ENCODE results near the gene PTBP2.

PTBP2 gene

GRCh38 chr1:96825950-96826576 is 104.5 kb downstream of the PTBP2 start:
- Histone ChIP-seq H3K4me3 (ENCODE audit: low read length) (no peak overlapping the region), H3K36me3 (ENCODE audit: insufficient read depth, low read length) (peaks cover 18% of the 10 kb centered on the region), H3K9me3 (replicated peaks; ENCODE audit: low read length) (no peaks in the 10 kb centered on the region)

GRCh38 chr1:96833376-96833775 is 111.8 kb downstream of the PTBP2 start:
- no peaks in the 10 kb centered on the region for H3K27me3 ChIP-seq (ENCODE audit: control insufficient read depth, insufficient read depth, low read length)
- H3K4me3 ChIP-seq (ENCODE audit: low read length) = no peak overlapping the region
- H3K4me1 ChIP-seq (ENCODE audit: control insufficient read depth, insufficient read depth, low read length) = no peaks in the 10 kb centered on the region
- H3K9ac ChIP-seq (ENCODE audit: low read depth, low read length) = no peak overlapping the region
- no peak overlapping the region for H3K4me2 ChIP-seq (ENCODE audit: low read length)
- H3K9me3 ChIP-seq (replicated peaks; ENCODE audit: low read length) = no peaks in the 10 kb centered on the region
- no peaks in the 10 kb centered on the region for H3K36me3 ChIP-seq (ENCODE audit: insufficient read depth, low read length)

More at GRCh38 chr1:96825950-96826576, 104.5 kb downstream of the PTBP2 start:
- Histone ChIP-seq H3K9ac (ENCODE audit: low read depth, low read length) (no peak overlapping the region), H3K4me1 (ENCODE audit: control insufficient read depth, insufficient read depth, low read length) (no peaks in the 10 kb centered on the region), H3K4me2 (ENCODE audit: low read length) (no peak overlapping the region), H3K27me3 (ENCODE audit: control insufficient read depth, insufficient read depth, low read length) (no peaks in the 10 kb centered on the region)

GRCh38 chr1:96834986-96835385 is 113.4 kb downstream of the PTBP2 start:
- Histone ChIP-seq H3K36me3 (ENCODE audit: insufficient read depth, low read length) (no peaks in the 10 kb centered on the region), H3K4me1 (ENCODE audit: control insufficient read depth, insufficient read depth, low read length) (no peaks in the 10 kb centered on the region), H3K9me3 (replicated peaks; ENCODE audit: low read length) (no peaks in the 10 kb centered on the region), H3K9ac (ENCODE audit: low read depth, low read length) (no peak overlapping the region), H3K4me2 (ENCODE audit: low read length) (no peak overlapping the region), H3K4me3 (ENCODE audit: low read length) (no peak overlapping the region), H3K27me3 (ENCODE audit: control insufficient read depth, insufficient read depth, low read length) (no peaks in the 10 kb centered on the region)

- no peak overlapping the region for H3K4me2 ChIP-seq (ENCODE audit: low read length)
- no peaks in the 10 kb centered on the region for H3K9me3 ChIP-seq (replicated peaks; ENCODE audit: low read length)
- H3K27me3 ChIP-seq (ENCODE audit: control insufficient read depth, insufficient read depth, low read length) = no peaks in the 10 kb centered on the region
- no peaks in the 10 kb centered on the region for H3K36me3 ChIP-seq (ENCODE audit: insufficient read depth, low read length)
- no peak overlapping the region for H3K4me3 ChIP-seq (ENCODE audit: low read length)
- H3K9ac ChIP-seq (ENCODE audit: low read depth, low read length) = no peak overlapping the region
- H3K4me1 ChIP-seq (ENCODE audit: control insufficient read depth, insufficient read depth, low read length) = no peaks in the 10 kb centered on the region
Observed at GRCh38 chr1:96837057-96837780, 115.6 kb downstream of the PTBP2 start.

- no peak overlapping the region for H3K4me2 ChIP-seq (ENCODE audit: low read length)
- no peaks in the 10 kb centered on the region for H3K36me3 ChIP-seq (ENCODE audit: insufficient read depth, low read length)
- no peaks in the 10 kb centered on the region for H3K9me3 ChIP-seq (replicated peaks; ENCODE audit: low read length)
- H3K4me3 ChIP-seq (ENCODE audit: low read length) = no peak overlapping the region
- H3K27me3 ChIP-seq (ENCODE audit: control insufficient read depth, insufficient read depth, low read length) = no peaks in the 10 kb centered on the region
- no peaks in the 10 kb centered on the region for H3K4me1 ChIP-seq (ENCODE audit: control insufficient read depth, insufficient read depth, low read length)
- H3K9ac ChIP-seq (ENCODE audit: low read depth, low read length) = no peak overlapping the region
Observed at GRCh38 chr1:96837781-96838216, 116.2 kb downstream of the PTBP2 start.

- Histone ChIP-seq H3K4me2 (ENCODE audit: low read length) (no peak overlapping the region), H3K9me3 (replicated peaks; ENCODE audit: low read length) (no peaks in the 10 kb centered on the region), H3K27me3 (ENCODE audit: control insufficient read depth, insufficient read depth, low read length) (no peaks in the 10 kb centered on the region), H3K4me1 (ENCODE audit: control insufficient read depth, insufficient read depth, low read length) (no peaks in the 10 kb centered on the region), H3K36me3 (ENCODE audit: insufficient read depth, low read length) (no peaks in the 10 kb centered on the region), H3K4me3 (ENCODE audit: low read length) (no peak overlapping the region), H3K9ac (ENCODE audit: low read depth, low read length) (no peak overlapping the region)
Observed at GRCh38 chr1:96840396-96840795, 118.8 kb downstream of the PTBP2 start.

GRCh38 chr1:96842215-96842614 is 120.6 kb downstream of the PTBP2 start:
- no peaks in the 10 kb centered on the region for H3K36me3 ChIP-seq (ENCODE audit: insufficient read depth, low read length)

GRCh38 chr1:96843196-96843595 is 121.6 kb downstream of the PTBP2 start:
- no peaks in the 10 kb centered on the region for H3K4me1 ChIP-seq (ENCODE audit: control insufficient read depth, insufficient read depth, low read length)
- no peak overlapping the region for H3K4me2 ChIP-seq (ENCODE audit: low read length)
- no peaks in the 10 kb centered on the region for H3K27me3 ChIP-seq (ENCODE audit: control insufficient read depth, insufficient read depth, low read length)
- H3K36me3 ChIP-seq (ENCODE audit: insufficient read depth, low read length) = no peaks in the 10 kb centered on the region
- H3K9ac ChIP-seq (ENCODE audit: low read depth, low read length) = no peak overlapping the region
- no peaks in the 10 kb centered on the region for H3K9me3 ChIP-seq (replicated peaks; ENCODE audit: low read length)
- no peak overlapping the region for H3K4me3 ChIP-seq (ENCODE audit: low read length)

More at GRCh38 chr1:96842215-96842614, 120.6 kb downstream of the PTBP2 start:
- H3K4me1 ChIP-seq (ENCODE audit: control insufficient read depth, insufficient read depth, low read length) = no peaks in the 10 kb centered on the region
- H3K9ac ChIP-seq (ENCODE audit: low read depth, low read length) = no peak overlapping the region
- no peaks in the 10 kb centered on the region for H3K9me3 ChIP-seq (replicated peaks; ENCODE audit: low read length)
- H3K4me3 ChIP-seq (ENCODE audit: low read length) = no peak overlapping the region
- no peak overlapping the region for H3K4me2 ChIP-seq (ENCODE audit: low read length)
- no peaks in the 10 kb centered on the region for H3K27me3 ChIP-seq (ENCODE audit: control insufficient read depth, insufficient read depth, low read length)

- Histone ChIP-seq H3K27me3 (ENCODE audit: control insufficient read depth, insufficient read depth, low read length) (no peaks in the 10 kb centered on the region), H3K9me3 (replicated peaks; ENCODE audit: low read length) (no peaks in the 10 kb centered on the region)
Observed at GRCh38 chr1:96843601-96844000, 122.0 kb downstream of the PTBP2 start.

GRCh38 chr1:96845464-96845863 is 123.9 kb downstream of the PTBP2 start:
- Histone ChIP-seq H3K36me3 (ENCODE audit: insufficient read depth, low read length) (no peaks in the 10 kb centered on the region), H3K4me3 (ENCODE audit: low read length) (no peak overlapping the region), H3K9me3 (replicated peaks; ENCODE audit: low read length) (no peaks in the 10 kb centered on the region), H3K9ac (ENCODE audit: low read depth, low read length) (no peak overlapping the region), H3K4me2 (ENCODE audit: low read length) (no peak overlapping the region), H3K27me3 (ENCODE audit: control insufficient read depth, insufficient read depth, low read length) (no peaks in the 10 kb centered on the region), H3K4me1 (ENCODE audit: control insufficient read depth, insufficient read depth, low read length) (no peaks in the 10 kb centered on the region)

More at GRCh38 chr1:96843601-96844000, 122.0 kb downstream of the PTBP2 start:
- no peaks in the 10 kb centered on the region for H3K36me3 ChIP-seq (ENCODE audit: insufficient read depth, low read length)
- no peaks in the 10 kb centered on the region for H3K4me1 ChIP-seq (ENCODE audit: control insufficient read depth, insufficient read depth, low read length)
- no peak overlapping the region for H3K9ac ChIP-seq (ENCODE audit: low read depth, low read length)
- no peak overlapping the region for H3K4me2 ChIP-seq (ENCODE audit: low read length)
- no peak overlapping the region for H3K4me3 ChIP-seq (ENCODE audit: low read length)

- no peaks in the 10 kb centered on the region for H3K9me3 ChIP-seq (replicated peaks; ENCODE audit: low read length)
Observed at GRCh38 chr1:96861836-96862235, 140.3 kb downstream of the PTBP2 start.

GRCh38 chr1:96863449-96863848 is 141.9 kb downstream of the PTBP2 start:
- Histone ChIP-seq H3K27me3 (ENCODE audit: control insufficient read depth, insufficient read depth, low read length) (no peaks in the 10 kb centered on the region), H3K4me2 (ENCODE audit: low read length) (no peak overlapping the region), H3K4me3 (ENCODE audit: low read length) (no peak overlapping the region), H3K9ac (ENCODE audit: low read depth, low read length) (no peak overlapping the region), H3K36me3 (ENCODE audit: insufficient read depth, low read length) (no peaks in the 10 kb centered on the region), H3K4me1 (ENCODE audit: control insufficient read depth, insufficient read depth, low read length) (peaks cover 14% of the 10 kb centered on the region), H3K9me3 (replicated peaks; ENCODE audit: low read length) (no peaks in the 10 kb centered on the region)

More at GRCh38 chr1:96861836-96862235, 140.3 kb downstream of the PTBP2 start:
- no peaks in the 10 kb centered on the region for H3K36me3 ChIP-seq (ENCODE audit: insufficient read depth, low read length)
- peaks cover 14% of the 10 kb centered on the region for H3K4me1 ChIP-seq (ENCODE audit: control insufficient read depth, insufficient read depth, low read length)
- H3K9ac ChIP-seq (ENCODE audit: low read depth, low read length) = no peak overlapping the region
- no peak overlapping the region for H3K4me3 ChIP-seq (ENCODE audit: low read length)
- H3K27me3 ChIP-seq (ENCODE audit: control insufficient read depth, insufficient read depth, low read length) = no peaks in the 10 kb centered on the region
- no peak overlapping the region for H3K4me2 ChIP-seq (ENCODE audit: low read length)

Measured in skeletal muscle satellite cell (primary cell).